22Rv1 (cell line): ENCODE results near the gene TAGLN.

ENCODE experiments used
- H3K27ac ChIP-seq: fragments of 450-650 bp; 2 replicates; pipeline ENCODE4 v1.5.1; 2017
- CTCF ChIP-seq: fragments of 450-650 bp; IDR thresholded peaks from 2 replicates; pipeline ENCODE4 v1.5.1; 2017; ENCODE audit warnings: mild to moderate bottlenecking
- ZFX ChIP-seq: fragments of 450-650 bp; IDR thresholded peaks from 2 replicates; pipeline ENCODE4 v1.6.1; 2017; ENCODE audit warnings: antibody characterized with exemption, borderline replicate concordance

Gene TAGLN

DNA sequence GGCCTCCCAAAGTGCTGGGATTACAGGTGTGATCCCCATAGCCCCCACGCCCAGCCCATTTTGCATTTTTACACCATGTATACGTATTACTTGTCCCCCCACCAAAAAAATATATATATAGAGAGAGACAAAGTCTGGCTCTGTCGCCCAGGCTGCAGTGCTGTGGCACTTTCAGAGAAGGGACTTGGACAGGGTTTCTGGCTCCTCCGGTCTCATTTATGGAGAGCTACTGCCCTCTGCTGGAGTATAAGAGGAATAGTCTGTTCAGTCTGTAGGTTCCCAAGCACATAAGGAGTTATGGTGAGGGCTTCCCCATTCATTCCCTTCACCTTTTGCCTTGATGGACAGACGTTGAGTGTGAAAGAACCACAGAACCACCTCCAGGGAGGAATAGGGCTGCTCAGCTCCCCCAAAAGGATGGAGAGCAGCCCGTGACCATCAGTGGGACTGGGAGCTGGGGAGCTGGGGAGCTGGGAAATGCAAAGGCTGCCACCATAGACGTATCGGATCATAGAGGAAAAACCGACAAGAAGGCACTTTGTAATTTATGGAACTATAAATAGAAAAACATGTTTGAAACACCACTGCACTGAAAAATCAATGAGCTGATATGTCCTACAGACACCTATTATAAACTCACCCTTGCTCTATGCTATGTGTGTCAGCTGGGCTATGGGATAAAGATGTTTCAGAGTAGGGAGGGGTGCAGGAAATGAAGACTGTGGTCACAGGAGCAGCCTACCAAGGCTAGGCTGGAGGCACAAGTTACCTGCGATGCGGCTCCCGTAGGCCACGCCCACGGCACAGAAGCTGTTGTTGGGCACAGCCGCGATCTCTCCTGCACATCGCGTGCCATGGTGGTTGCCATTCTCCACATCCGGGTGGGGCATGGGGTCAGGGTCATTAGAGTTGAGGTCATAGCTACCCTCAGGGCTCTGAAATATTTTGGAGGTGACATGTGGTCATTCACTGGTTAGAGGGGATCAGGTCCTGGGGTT is 27.5 kb downstream of the TAGLN start:
- no peak overlapping the region for H3K27ac ChIP-seq
- peak; percentile 81 for TF ChIP-seq CTCF
- no peak for TF ChIP-seq ZFX

DNA sequence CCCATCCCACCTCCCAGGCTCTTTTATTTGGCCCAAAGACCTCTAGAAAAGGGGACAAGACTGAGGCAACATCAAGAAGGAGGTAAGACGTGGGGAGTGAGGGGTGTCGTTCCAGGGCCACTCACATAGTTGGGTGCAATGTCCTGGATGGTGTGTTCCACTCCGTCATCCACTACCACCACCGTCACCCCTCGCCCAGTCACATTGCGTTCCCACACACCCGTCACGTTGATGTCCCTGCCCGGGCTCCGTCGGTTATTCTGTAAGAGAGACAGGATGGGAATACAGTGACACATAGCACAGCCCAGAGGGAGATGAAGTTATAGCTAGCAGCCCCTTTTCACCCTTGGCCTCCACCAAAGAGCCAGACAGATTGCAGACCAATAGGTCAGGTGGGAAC is 28.9 kb downstream of the TAGLN start:
- no peak for TF ChIP-seq CTCF
- TF ChIP-seq ZFX = no peak
- H3K27ac ChIP-seq = no peak overlapping the region

GRCh38 chr11:117229411-117229810 is 30.2 kb downstream of the TAGLN start:
- H3K27ac ChIP-seq = no peak overlapping the region

GRCh38 chr11:117229931-117230285 is 30.7 kb downstream of the TAGLN start:
- H3K27ac ChIP-seq = no peak overlapping the region
- no peak for TF ChIP-seq ZFX

More at GRCh38 chr11:117229411-117229810, 30.2 kb downstream of the TAGLN start:
- TF ChIP-seq CTCF = no peak
- no peak for TF ChIP-seq ZFX

DNA sequence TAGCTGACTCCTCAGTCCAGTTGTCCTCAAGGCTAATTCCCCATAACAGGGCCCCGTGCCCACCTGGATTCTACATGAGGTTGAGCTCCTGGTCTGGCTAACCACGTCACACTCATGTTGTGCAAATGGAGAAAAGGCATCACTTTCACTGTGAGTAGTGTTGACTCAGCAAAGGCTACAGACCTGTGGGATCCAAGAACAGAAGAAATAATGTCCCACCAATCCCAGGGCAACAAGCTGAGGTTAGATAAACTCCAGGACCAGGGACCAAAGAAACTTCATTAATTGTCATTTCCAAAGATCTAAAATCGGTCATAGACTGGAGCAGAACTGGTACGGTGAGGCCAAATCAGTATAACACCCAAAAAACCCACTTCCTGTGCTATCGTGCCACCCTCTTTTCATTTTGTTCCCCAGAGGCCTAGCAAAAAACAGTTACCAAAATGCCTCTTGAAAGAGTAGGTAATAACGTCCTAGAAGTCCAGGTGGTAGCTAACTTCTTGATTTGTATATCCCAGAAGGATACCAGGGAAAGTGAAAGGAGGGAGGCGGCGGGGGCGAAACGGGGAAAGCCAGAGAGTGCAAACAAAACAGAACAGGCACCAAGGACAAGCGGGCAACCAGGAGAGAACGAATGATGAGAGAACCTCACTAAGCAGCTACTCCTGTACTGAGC is 31.3 kb downstream of the TAGLN start:
- no peak for TF ChIP-seq ZFX
- no peak for TF ChIP-seq CTCF
- no peak overlapping the region for H3K27ac ChIP-seq

GRCh38 chr11:117230999-117231841 is 32.0 kb downstream of the TAGLN start:
- H3K27ac ChIP-seq = peak overlapping the region; percentile 85
- TF ChIP-seq ZFX (no peak), CTCF (no peak)

GRCh38 chr11:117231842-117232091 is 32.6 kb downstream of the TAGLN start, which contains the start of gene PCSK7:
Gene PCSK7 (minus strand): TSS chr11:117232073. CDS start chr11:117229844, 2,229 bp downstream.
- peak within 1 kb of the TSS; percentile 85 for H3K27ac ChIP-seq
- TF ChIP-seq CTCF = no peak
